ENCODE measurements around the gene KCNIP4. TPM values are rescaled to one million over a fixed set of nuclear protein-coding genes. Genes with fewer than 3 reads are reported as not detected.

KCNIP4 gene
- total and polyA plus RNA-seq, 9 of the 15 experiments (the other 6 are each of a cell fraction or from before 2014, with no cell fraction given), result 0.25 to 0.41 TPM; not detected in 7

DNA sequence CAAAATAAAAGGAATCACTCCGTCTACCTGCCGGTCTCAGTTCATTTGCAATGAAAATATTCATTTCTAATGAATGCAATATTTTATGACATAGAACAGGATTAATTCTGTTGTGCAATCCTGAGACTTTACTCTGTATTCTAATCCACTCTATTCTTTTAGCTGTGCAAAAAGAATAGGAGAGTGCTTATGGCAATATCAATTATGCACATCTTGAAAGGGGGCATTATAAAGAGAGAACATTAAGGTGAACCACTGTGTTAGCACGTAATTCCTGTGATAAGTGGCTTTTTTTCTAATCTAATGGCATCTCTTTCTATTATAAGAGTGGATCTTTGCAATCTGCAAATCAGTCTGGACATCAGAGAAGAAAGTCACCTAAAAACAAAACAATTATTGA, 99.5 kb downstream of the KCNIP4 start:
- H3K27me3 ChIP-seq (ENCODE audit: control insufficient read depth in 2 of 2, insufficient read depth in 2 of 2, low read length in 2 of 2), result no peaks in the 10 kb centered on the region
- POLR2A ChIA-PET, result no interaction called here
- DNase-seq (ENCODE audit: extremely low read depth in 1 of 4, low spot score in 3 of 4), result no peak
- H3K9me1 ChIP-seq (ENCODE audit: control insufficient read depth, insufficient read depth, low read length), result no peaks in the 10 kb centered on the region
- in situ Hi-C loops (cut with MboI) (no loop called here), intact Hi-C loops (cut with micrococcal nuclease) (no loop called here)
- no peak overlapping the region for H2AFZ ChIP-seq (ENCODE audit: low read depth, low read length)
- no peaks in the 10 kb centered on the region for H3K4me1 ChIP-seq (replicated peaks in 1 of 2; ENCODE audit: control insufficient read depth in 2 of 2, insufficient read depth in 2 of 2, low read length in 2 of 2)
- H3K4me3 ChIP-seq, result no peak overlapping the region
- no peaks in the 10 kb centered on the region for H4K20me1 ChIP-seq (replicated peaks; ENCODE audit: control insufficient read depth, insufficient read depth, low read length)
- no peaks in the 10 kb centered on the region for H3K9me3 ChIP-seq (replicated peaks; ENCODE audit: control insufficient read depth, insufficient read depth, low read depth, low read length)
- no peak for ATAC-seq
- TF ChIP-seq POLR2AphosphoS5 (IDR thresholded peaks at IDR 0.05; ENCODE audit: control insufficient read depth, insufficient read depth, low read depth, low read length) (no peak), CBFA2T2 (conservative IDR thresholded peaks at IDR 0.05) (no peak), SMAD2 (IDR thresholded peaks at IDR 0.05; ENCODE audit: low read depth, low read length) (no peak), SMARCA5 (IDR thresholded peaks at IDR 0.05) (no peak), ZNF217 (CRISPR knock-in tag; IDR thresholded peaks at IDR 0.05) (no peak), DIDO1 (tag; IDR thresholded peaks at IDR 0.05; ENCODE audit: low read depth) (no peak), KLF13 (tag; IDR thresholded peaks at IDR 0.05; ENCODE audit: borderline replicate concordance, low read depth) (no peak), ZNF707 (CRISPR knock-in tag; conservative IDR thresholded peaks at IDR 0.05) (no peak)
- FAIRE-seq, result no peak
- no peaks in the 10 kb centered on the region for H3K79me2 ChIP-seq (ENCODE audit: control insufficient read depth, insufficient read depth, low read length)
- no peak overlapping the region for H3K9ac ChIP-seq (ENCODE audit: insufficient read depth in 1 of 2, low read depth in 2 of 2, low read length in 2 of 2)
- H3K4me2 ChIP-seq (ENCODE audit: insufficient read depth, low read length), result no peak overlapping the region
- no peaks in the 10 kb centered on the region for H3K36me3 ChIP-seq (ENCODE audit: control insufficient read depth, insufficient read depth, low read length)
- H3K27ac ChIP-seq (ENCODE audit: extremely low read depth, low read depth, low read length), result no peak overlapping the region
- WGBS (ENCODE audit: insufficient coverage, low coverage, missing lambda C conversion rate), result 0% methylated on average over 3 of the region's 3 CpGs
- CTCF ChIA-PET (ENCODE audit: low intra/inter-chr PET ratio), result no interaction called here
- no TSS peak for BruUV-seq (replicated peaks)

DNA sequence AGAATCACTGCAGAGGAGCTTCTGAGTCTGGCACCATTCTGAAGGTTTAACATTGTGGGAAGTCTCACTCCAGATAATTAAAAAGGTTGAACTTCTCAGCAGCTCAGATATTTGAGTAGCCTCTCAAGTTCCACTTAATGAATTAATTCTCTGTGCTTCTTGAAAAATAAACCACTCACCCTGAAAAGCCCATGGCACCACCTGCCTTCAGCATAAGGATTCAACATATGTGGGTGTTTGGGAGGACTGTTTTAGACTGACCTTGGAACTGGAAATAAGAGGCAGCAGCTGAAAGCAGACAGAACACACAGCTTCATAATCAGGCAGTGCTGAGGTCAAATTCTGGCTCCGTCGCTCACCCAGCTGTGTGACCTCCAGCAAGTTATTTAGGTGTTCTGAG, 100.6 kb downstream of the KCNIP4 start:
- no peak overlapping the region for H3K4me2 ChIP-seq (ENCODE audit: insufficient read depth, low read length)
- no peaks in the 10 kb centered on the region for H3K79me2 ChIP-seq (ENCODE audit: control insufficient read depth, insufficient read depth, low read length)
- POLR2A ChIA-PET, result no interaction called here
- no peak for ATAC-seq
- no peak for DNase-seq (ENCODE audit: extremely low read depth in 1 of 4, low spot score in 3 of 4)
- no peaks in the 10 kb centered on the region for H4K20me1 ChIP-seq (replicated peaks; ENCODE audit: control insufficient read depth, insufficient read depth, low read length)
- TF ChIP-seq ETV1 (tag; conservative IDR thresholded peaks at IDR 0.05; ENCODE audit: low read depth) (no peak), NELFE (IDR thresholded peaks at IDR 0.05; ENCODE audit: insufficient read depth, insufficient read length) (no peak), YBX1 (IDR thresholded peaks at IDR 0.05) (no peak), MCM7 (IDR thresholded peaks at IDR 0.05) (no peak), SMARCC2 (IDR thresholded peaks at IDR 0.05; ENCODE audit: low read depth) (no peak), HIVEP1 (CRISPR knock-in tag; IDR thresholded peaks at IDR 0.05) (no peak), KLF6 (CRISPR knock-in tag; IDR thresholded peaks at IDR 0.05; ENCODE audit: borderline replicate concordance) (no peak), FOXK1 (CRISPR knock-in tag; IDR thresholded peaks at IDR 0.05; ENCODE audit: borderline replicate concordance) (no peak)
- TF ChIP-seq, protein P1, sequence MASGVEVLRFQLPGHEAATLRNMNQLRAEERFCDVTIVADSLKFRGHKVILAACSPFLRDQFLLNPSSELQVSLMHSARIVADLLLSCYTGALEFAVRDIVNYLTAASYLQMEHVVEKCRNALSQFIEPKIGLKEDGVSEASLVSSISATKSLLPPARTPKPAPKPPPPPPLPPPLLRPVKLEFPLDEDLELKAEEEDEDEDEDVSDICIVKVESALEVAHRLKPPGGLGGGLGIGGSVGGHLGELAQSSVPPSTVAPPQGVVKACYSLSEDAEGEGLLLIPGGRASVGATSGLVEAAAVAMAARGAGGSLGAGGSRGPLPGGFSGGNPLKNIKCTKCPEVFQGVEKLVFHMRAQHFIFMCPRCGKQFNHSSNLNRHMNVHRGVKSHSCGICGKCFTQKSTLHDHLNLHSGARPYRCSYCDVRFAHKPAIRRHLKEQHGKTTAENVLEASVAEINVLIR (CRISPR knock-in tag; IDR thresholded peaks at IDR 0.05), result no peak
- no peaks in the 10 kb centered on the region for H3K9me3 ChIP-seq (replicated peaks; ENCODE audit: control insufficient read depth, insufficient read depth, low read depth, low read length)
- no peak overlapping the region for H3K27ac ChIP-seq (ENCODE audit: extremely low read depth, low read depth, low read length)
- H2AFZ ChIP-seq (ENCODE audit: low read depth, low read length), result no peak overlapping the region
- intact Hi-C loops (cut with micrococcal nuclease), result no loop called here
- H3K9me1 ChIP-seq (ENCODE audit: control insufficient read depth, insufficient read depth, low read length), result no peaks in the 10 kb centered on the region
- no peaks in the 10 kb centered on the region for H3K36me3 ChIP-seq (ENCODE audit: control insufficient read depth, insufficient read depth, low read length)
- BruUV-seq (replicated peaks), result no TSS peak
- 0% methylated on average over 2 of the region's 2 CpGs for WGBS (ENCODE audit: insufficient coverage, low coverage, missing lambda C conversion rate)
- FAIRE-seq, result no peak
- in situ Hi-C loops (cut with MboI), result no loop called here
- no peaks in the 10 kb centered on the region for H3K4me1 ChIP-seq (replicated peaks in 1 of 2; ENCODE audit: control insufficient read depth in 2 of 2, insufficient read depth in 2 of 2, low read length in 2 of 2)
- H3K9ac ChIP-seq (ENCODE audit: insufficient read depth in 1 of 2, low read depth in 2 of 2, low read length in 2 of 2), result no peak overlapping the region
- H3K4me3 ChIP-seq, result no peak overlapping the region
- H3K27me3 ChIP-seq (ENCODE audit: control insufficient read depth in 2 of 2, insufficient read depth in 2 of 2, low read length in 2 of 2), result no peaks in the 10 kb centered on the region
- CTCF ChIA-PET (ENCODE audit: low intra/inter-chr PET ratio), result no interaction called here
